CD14-positive monocyte (primary cell): Measurements from ENCODE around the gene ADPRS. TPM values are rescaled to one million over a fixed set of nuclear protein-coding genes. Genes with fewer than 3 reads are reported as not detected.

ENCODE experiments used
- DNase-seq, 3 donors: peaks; one replicate each; pipeline ENCODE4 v3.0.0-alpha.2; 2011 to 2022
- H2AFZ ChIP-seq: 2 replicates; pipeline ENCODE4 v1.6.0; 2012; ENCODE audit warnings: mild to moderate bottlenecking, low read depth, low read length, inconsistent platforms; ENCODE audit not compliant: insufficient read depth, poor library complexity, severe bottlenecking
- H3K27ac ChIP-seq, 2 donors: 1 replicate in 1 of 2; 2 replicates in 1 of 2; pipeline ENCODE4 v1.5.1; 2012 to 2013; ENCODE audit warnings: low read length in 2 of 2, control low read depth in 1 of 2, inconsistent platforms in 1 of 2, low read depth in 1 of 2, mild to moderate bottlenecking in 1 of 2
- H3K27me3 ChIP-seq, 2 donors: one replicate each; pipeline versions ENCODE4 v1.6.0 to v1.6.1; 2011 to 2013; ENCODE audit warnings: low read length in 2 of 2; ENCODE audit not compliant: control insufficient read depth in 2 of 2, insufficient read depth in 2 of 2
- H3K36me3 ChIP-seq, 2 donors: replicated peaks in 1 of 2; 1 replicate in 1 of 2; 2 replicates in 1 of 2; pipeline versions ENCODE4 v1.5.1 to v1.6.1; 2012 to 2013; ENCODE audit warnings: low read length in 2 of 2, control low read depth in 1 of 2, inconsistent platforms in 1 of 2, mild to moderate bottlenecking in 1 of 2; ENCODE audit not compliant: insufficient read depth in 2 of 2, control insufficient read depth in 1 of 2
- H3K4me1 ChIP-seq, 2 donors: 1 replicate in 1 of 2; 2 replicates in 1 of 2; pipeline versions ENCODE4 v1.5.1 to v1.6.1; 2012 to 2013; ENCODE audit warnings: low read length in 2 of 2, control low read depth in 1 of 2, inconsistent platforms in 1 of 2, mild to moderate bottlenecking in 1 of 2, moderate library complexity in 1 of 2; ENCODE audit not compliant: insufficient read depth in 2 of 2, control insufficient read depth in 1 of 2
- H3K4me2 ChIP-seq: replicated peaks from 2 replicates; pipeline ENCODE3; 2012; ENCODE audit warnings: low read length, moderate library complexity, mild to moderate bottlenecking; ENCODE audit not compliant: poor library complexity, severe bottlenecking; ENCODE audit errors: extremely low read depth
- H3K4me3 ChIP-seq, 3 experiments: fragments of 200-600 bp in 1 of 3; sonication (generic) in 1 of 3; replicated peaks in 1 of 3; 1 replicate in 2 of 3; 2 replicates in 1 of 3; pipeline ENCODE4 v1.5.1; 2011 to 2013; ENCODE audit warnings: low read length in 3 of 3, mild to moderate bottlenecking in 3 of 3, control low read depth in 2 of 3, low read depth in 2 of 3, inconsistent platforms in 1 of 3, moderate library complexity in 1 of 3
- H3K79me2 ChIP-seq: 2 replicates; pipeline ENCODE4 v1.6.0; 2012; ENCODE audit warnings: mild to moderate bottlenecking, control low read depth, inconsistent platforms, low read length, moderate library complexity; ENCODE audit not compliant: insufficient read depth
- H3K9ac ChIP-seq: 2 replicates; pipeline ENCODE4 v1.6.0; 2017; ENCODE audit warnings: low read length, mild to moderate bottlenecking; ENCODE audit not compliant: insufficient read depth, poor library complexity, severe bottlenecking
- H3K9me3 ChIP-seq, 2 donors: replicated peaks in 1 of 2; 1 replicate in 1 of 2; 2 replicates in 1 of 2; pipeline versions ENCODE4 v1.5.1 to v1.6.1; 2012 to 2013; ENCODE audit warnings: low read length in 2 of 2, control low read depth in 1 of 2; ENCODE audit not compliant: control insufficient read depth in 1 of 2, insufficient read depth in 1 of 2
- H4K20me1 ChIP-seq: 2 replicates; pipeline ENCODE4 v1.6.0; 2012; ENCODE audit warnings: mild to moderate bottlenecking, low read length, control low read depth, moderate library complexity; ENCODE audit not compliant: insufficient read depth
- H3K27ac Mint-ChIP-seq, 7 donors: one replicate each; pipeline ENCODE4 v1.8.0; 2020; ENCODE audit warnings: mild to moderate bottlenecking in 7 of 7, mixed read lengths in 7 of 7, moderate library complexity in 6 of 7, inconsistent platforms in 2 of 7
- H3K27me3 Mint-ChIP-seq, 3 donors: one replicate each; pipeline ENCODE4 v1.8.0; 2021 to 2022; ENCODE audit warnings: low read depth in 3 of 3, mild to moderate bottlenecking in 3 of 3, mixed read lengths in 3 of 3, moderate library complexity in 3 of 3, inconsistent platforms in 1 of 3
- H3K36me3 Mint-ChIP-seq, 2 donors: one replicate each; pipeline ENCODE4 v1.8.0; 2020; ENCODE audit warnings: mixed read lengths in 2 of 2, inconsistent platforms in 1 of 2, mild to moderate bottlenecking in 1 of 2
- H3K4me1 Mint-ChIP-seq: one replicate; pipeline ENCODE4 v1.8.0; 2020; ENCODE audit warnings: mild to moderate bottlenecking, mixed read lengths
- H3K4me3 Mint-ChIP-seq, 2 donors: one replicate each; pipeline ENCODE4 v1.8.0; 2020; ENCODE audit warnings: mild to moderate bottlenecking in 2 of 2, mixed read lengths in 2 of 2, moderate library complexity in 1 of 2
- H3K9me3 Mint-ChIP-seq, 7 donors: one replicate each; pipeline ENCODE4 v1.8.0; 2020 to 2022; ENCODE audit warnings: mixed read lengths in 7 of 7, mild to moderate bottlenecking in 6 of 7, moderate library complexity in 6 of 7, inconsistent platforms in 2 of 7
- CTCF ChIP-seq: fragments of 200-600 bp; IDR thresholded peaks from one replicate; pipeline ENCODE4 v1.8.0; 2022; ENCODE audit warnings: antibody characterized with exemption, mild to moderate bottlenecking
- whole genome bisulfite sequencing: methylation state at CpG from one replicate; pipeline ENCODE4 v1.1.5; 2013; ENCODE audit warnings: missing lambda C conversion rate; ENCODE audit not compliant: insufficient coverage; 5-methylcytosine and 5-hydroxymethylcytosine counted together
- intact Hi-C, 2 donors: fragments of 100-400 bp; cut with micrococcal nuclease; formaldehyde crosslinking; loops; one replicate each; pipeline versions ENCODE4 v1.15.0 to v1.15.1; 2023
- polyA plus RNA-seq, 3 donors: library from polyadenylated mRNA; depleted of rRNA in 1 of 3; unstranded in 2 of 3; stranded (reverse) in 1 of 3; fragments of 300-500 nt in 2 of 3; fragments of >200 nt in 1 of 3; fragmentation: Illumina TruSeq in 2 of 3; gene quantifications; 1 replicate in 2 of 3; 2 replicates in 1 of 3; pipeline ENCODE4 v1.2.3, GENCODE V29; 2012 to 2021

ADPRS gene
- polyA plus RNA-seq, 3 donors: 13.4 to 30.6 (median 21.9) TPM

GRCh38 chr1:36080236-36080635, 8.5 kb upstream of the ADPRS start:
- Mint-ChIP-seq H3K4me3 (no peak overlapping the region), H3K9me3 (peaks cover 0 to 6% (median 0%) of the 10 kb centered on the region in 7 donors), H3K4me1 (peaks cover 18% of the 10 kb centered on the region), H3K36me3 (no peaks in the 10 kb centered on the region), H3K27me3 (peaks cover 19 to 27% (median 24%) of the 10 kb centered on the region in 3 donors), H3K27ac (no peak overlapping the region)
- no peak overlapping the region for H3K27ac ChIP-seq
- no peak for TF ChIP-seq CTCF
- no CpG with 5 or more reads among the region's 3 CpGs for WGBS
- DNase-seq: no peak
- H3K79me2 ChIP-seq: no peaks in the 10 kb centered on the region
- H3K9ac ChIP-seq: no peak overlapping the region
- no peaks in the 10 kb centered on the region for H3K36me3 ChIP-seq
- intact Hi-C loops: no loop called here
- H3K4me3 ChIP-seq: no peak overlapping the region
- H3K4me1 ChIP-seq: peaks cover 16 to 21% of the 10 kb centered on the region in 2 donors
- no peak overlapping the region for H3K4me2 ChIP-seq
- H3K9me3 ChIP-seq: no peaks in the 10 kb centered on the region
- H3K27me3 ChIP-seq: peaks cover 0 to 20% of the 10 kb centered on the region in 2 donors
- no peak overlapping the region for H2AFZ ChIP-seq
- no peaks in the 10 kb centered on the region for H4K20me1 ChIP-seq

- Histone ChIP-seq H3K4me1 (peaks cover 14 to 17% of the 10 kb centered on the region in 2 donors), H3K27me3 (peaks cover 0 to 21% of the 10 kb centered on the region in 2 donors), H3K4me2 (no peak overlapping the region), H3K36me3 (no peaks in the 10 kb centered on the region), H3K9me3 (no peaks in the 10 kb centered on the region), H3K27ac (no peak overlapping the region), H4K20me1 (no peaks in the 10 kb centered on the region), H3K4me3 (no peak overlapping the region), H3K9ac (no peak overlapping the region), H3K79me2 (no peaks in the 10 kb centered on the region), H2AFZ (no peak overlapping the region)
- H3K9me3 Mint-ChIP-seq: peaks cover 0 to 6% (median 0%) of the 10 kb centered on the region in 7 donors
- 72% methylated on average over 3 of the region's 6 CpGs for WGBS
- peaks cover 14% of the 10 kb centered on the region for H3K4me1 Mint-ChIP-seq
- no peak overlapping the region for H3K4me3 Mint-ChIP-seq
- DNase-seq: no peak
- peaks cover 19 to 28% (median 27%) of the 10 kb centered on the region in 3 donors for H3K27me3 Mint-ChIP-seq
- intact Hi-C loops: no loop called here
- H3K27ac Mint-ChIP-seq: peak overlapping the region in 1 of 7 donors; percentile 78
- no peaks in the 10 kb centered on the region for H3K36me3 Mint-ChIP-seq
- no peak for TF ChIP-seq CTCF
Observed at GRCh38 chr1:36080801-36081200, 7.9 kb upstream of the ADPRS start.
